Measurements from ENCODE around the gene KLKB1.

GRCh38 chr4:186298031-186298647, 70.8 kb downstream of the KLKB1 start:
- TF ChIP-seq SP1 (IDR thresholded peaks at IDR 0.05) (no peak), ARNT (IDR thresholded peaks at IDR 0.05) (no peak), FOXM1 (IDR thresholded peaks at IDR 0.05; ENCODE audit: borderline replicate concordance) (no peak), BHLHE40 (IDR thresholded peaks at IDR 0.05; ENCODE audit: borderline replicate concordance) (no peak), PKNOX1 (IDR thresholded peaks at IDR 0.05) (no peak), HDGF (IDR thresholded peaks at IDR 0.05; ENCODE audit: borderline replicate concordance) (no peak)
